Epithelial cell of proximal tubule (primary cell): ENCODE data around the gene FGFR2. TPM values are rescaled to one million over a fixed set of nuclear protein-coding genes. Genes with fewer than 3 reads are reported as not detected.

Experiments used
- DNase-seq: peaks from one replicate; pipeline ENCODE4 v3.0.0-alpha.2; 2011; ENCODE audit warnings: low read depth
- H3K4me3 ChIP-seq: 2 replicates; pipeline ENCODE4 v1.5.1; 2011; ENCODE audit warnings: low read depth, mild to moderate bottlenecking, low read length
- total RNA-seq: library from RNA; depleted of rRNA; stranded (reverse); fragments of >200 nt; gene quantifications from 2 replicates; pipeline ENCODE4 v1.2.3, GENCODE V29; 2015
- TF ChIP-seq, protein P1 (sequence below): conservative IDR thresholded peaks from 2 replicates; pipeline ENCODE4 v1.5.1; 2012; ENCODE audit warnings: low read depth, mild to moderate bottlenecking, low read length

FGFR2 gene
- total RNA-seq, 1 donor from 2014 or later = 1.6 TPM

DNA sequence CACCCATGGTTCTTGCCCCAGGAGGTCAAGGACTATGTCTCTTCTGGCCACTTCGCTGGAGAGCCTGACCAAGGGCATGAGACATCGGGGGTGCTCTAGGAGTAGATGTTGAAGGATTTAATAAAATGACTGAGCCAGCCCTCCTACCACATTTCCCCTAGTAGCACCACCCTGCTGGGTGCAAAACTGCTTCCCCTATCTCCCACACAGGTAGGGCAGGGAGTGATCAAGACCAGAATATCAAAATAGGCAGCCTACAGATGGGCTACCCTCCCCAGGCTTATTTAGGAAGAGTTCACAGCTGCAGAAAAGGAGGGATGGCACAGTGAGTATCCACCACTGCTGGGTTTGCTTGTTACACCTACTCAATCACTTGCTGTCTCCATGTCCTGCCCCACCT lies 103.9 kb downstream of the FGFR2 start:
- TF ChIP-seq, protein P1, sequence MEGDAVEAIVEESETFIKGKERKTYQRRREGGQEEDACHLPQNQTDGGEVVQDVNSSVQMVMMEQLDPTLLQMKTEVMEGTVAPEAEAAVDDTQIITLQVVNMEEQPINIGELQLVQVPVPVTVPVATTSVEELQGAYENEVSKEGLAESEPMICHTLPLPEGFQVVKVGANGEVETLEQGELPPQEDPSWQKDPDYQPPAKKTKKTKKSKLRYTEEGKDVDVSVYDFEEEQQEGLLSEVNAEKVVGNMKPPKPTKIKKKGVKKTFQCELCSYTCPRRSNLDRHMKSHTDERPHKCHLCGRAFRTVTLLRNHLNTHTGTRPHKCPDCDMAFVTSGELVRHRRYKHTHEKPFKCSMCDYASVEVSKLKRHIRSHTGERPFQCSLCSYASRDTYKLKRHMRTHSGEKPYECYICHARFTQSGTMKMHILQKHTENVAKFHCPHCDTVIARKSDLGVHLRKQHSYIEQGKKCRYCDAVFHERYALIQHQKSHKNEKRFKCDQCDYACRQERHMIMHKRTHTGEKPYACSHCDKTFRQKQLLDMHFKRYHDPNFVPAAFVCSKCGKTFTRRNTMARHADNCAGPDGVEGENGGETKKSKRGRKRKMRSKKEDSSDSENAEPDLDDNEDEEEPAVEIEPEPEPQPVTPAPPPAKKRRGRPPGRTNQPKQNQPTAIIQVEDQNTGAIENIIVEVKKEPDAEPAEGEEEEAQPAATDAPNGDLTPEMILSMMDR = no peak
- H3K4me3 ChIP-seq = no peak overlapping the region
- no peak for DNase-seq

DNA sequence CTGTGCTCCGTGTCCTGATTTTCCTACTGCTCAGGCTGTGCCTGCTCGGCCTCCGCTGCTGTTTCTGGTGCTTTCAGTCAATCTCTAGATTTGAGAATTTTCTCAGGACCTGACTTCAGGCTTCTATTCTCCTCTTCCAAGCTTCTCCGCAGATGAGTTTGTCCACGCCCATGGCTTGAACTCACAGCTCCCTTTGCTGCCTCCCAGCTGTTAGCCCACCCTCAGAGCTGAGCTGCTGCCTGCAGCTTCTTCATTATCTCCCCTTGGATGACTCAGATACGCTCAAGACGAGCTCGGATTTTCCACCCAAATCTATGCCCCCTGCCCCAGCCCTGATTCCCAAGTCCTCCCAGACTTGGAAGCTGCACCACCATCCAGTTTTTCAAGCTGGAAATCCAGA lies 104.7 kb downstream of the FGFR2 start:
- no peak overlapping the region for H3K4me3 ChIP-seq
- TF ChIP-seq, protein P1 = no peak
- no peak for DNase-seq

DNA sequence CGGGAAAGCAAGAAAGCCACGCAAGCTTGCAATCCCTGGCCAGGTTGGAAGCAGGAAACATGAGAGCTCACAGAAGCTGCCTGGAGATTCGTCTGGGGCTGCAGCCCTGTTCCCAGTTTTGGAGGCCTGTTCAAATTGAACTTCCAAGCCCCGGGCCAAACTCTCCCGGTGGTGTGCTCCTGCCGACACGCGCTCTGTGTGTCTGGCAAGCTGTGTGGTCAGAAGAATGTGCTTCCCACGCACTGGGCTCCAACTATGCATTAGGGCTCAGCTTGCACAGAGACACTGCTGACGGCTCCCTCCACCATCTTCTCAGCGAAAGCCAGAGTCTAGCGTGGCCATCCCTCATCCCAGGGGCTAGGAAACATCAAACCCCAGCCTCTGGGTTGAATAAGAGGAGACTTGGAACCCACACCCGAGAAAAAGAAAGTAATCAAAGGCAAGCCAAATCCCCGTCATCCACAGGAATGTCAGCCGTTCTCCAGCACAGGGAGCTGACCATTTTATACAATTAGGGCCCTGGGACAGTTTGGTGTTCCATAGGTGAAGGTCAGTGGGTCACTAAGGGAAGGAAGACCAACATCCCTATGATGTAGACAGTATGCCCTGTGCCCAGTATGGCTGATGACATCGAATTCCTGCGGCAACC lies 107.2 kb downstream of the FGFR2 start:
- TF ChIP-seq, protein P1 = no peak
- no peak for DNase-seq
- no peak overlapping the region for H3K4me3 ChIP-seq

DNA sequence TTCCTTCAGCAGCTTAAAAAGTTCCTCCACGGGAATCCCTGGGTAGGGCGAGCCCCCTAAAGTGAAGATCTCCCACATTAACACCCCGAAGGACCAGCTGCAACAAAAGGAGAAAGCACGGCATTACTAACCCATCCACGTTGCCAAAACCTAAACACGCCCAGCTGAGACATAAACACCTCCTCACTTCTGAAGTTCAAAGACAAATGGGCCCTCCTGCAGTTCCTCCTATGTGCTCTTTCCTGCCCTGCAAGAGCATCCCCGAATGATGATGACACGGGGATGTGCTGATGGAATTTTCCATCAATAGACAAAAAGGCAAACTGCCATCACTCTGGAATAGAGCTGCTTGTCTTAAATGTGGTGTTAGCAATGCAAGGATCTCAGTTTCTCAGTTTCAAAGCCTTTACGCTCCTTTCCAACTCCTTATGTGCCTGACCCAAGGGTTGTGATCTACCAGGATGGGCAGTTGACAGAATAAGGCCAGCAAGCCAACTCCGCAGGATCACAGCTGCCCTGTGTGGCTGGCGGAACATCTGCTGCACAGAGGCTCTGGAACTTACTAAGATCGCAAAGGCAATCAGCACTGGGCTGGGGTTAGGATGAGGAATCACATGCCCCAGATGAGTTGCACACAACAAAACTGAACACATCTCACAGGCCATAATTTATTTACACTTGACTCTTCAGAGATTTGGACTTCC lies 112.7 kb downstream of the FGFR2 start:
- TF ChIP-seq, protein P1 = no peak
- no peak for DNase-seq

DNA sequence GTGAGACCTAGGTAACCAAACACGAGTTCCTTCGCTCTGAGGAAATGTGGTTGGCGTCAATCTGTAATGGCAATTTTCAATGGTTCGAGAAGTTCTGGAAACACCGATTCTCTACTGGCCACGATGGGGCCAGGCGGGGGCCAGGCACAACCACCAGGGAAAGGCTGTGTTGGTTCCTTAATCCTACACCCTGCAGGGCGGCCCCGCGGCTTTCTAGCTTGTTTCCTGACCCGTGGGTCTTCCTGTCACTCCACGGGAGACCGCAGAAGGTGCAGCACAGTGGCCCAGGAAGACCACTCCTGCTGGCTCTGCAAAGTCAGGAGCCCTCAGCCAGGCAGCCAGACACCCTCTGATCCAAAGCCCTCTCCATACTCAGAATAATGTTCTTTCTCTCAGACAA lies 113.4 kb downstream of the FGFR2 start:
- TF ChIP-seq, protein P1 = no peak
- no peak overlapping the region for H3K4me3 ChIP-seq
- no peak for DNase-seq

More for the DNA sequence above, 112.7 kb downstream of the FGFR2 start:
- no peak overlapping the region for H3K4me3 ChIP-seq

DNA sequence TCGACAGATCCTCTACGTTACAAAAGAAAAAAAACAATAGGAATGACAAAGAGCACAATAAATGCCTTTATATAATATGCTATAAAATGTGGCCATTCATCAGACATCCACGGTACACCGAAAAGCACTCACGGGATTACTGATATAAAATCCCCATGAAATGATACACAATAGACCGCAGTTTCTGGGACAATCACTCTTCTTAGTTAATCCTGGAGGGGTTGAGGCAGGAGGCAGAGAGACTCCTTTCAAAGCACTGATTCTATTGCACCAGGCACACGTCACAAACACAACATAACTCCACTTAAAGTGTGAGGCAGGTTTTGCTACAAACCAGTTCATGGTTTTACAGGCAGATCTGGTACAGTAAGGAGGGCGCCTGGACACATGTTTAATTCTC lies 113.8 kb downstream of the FGFR2 start:
- TF ChIP-seq, protein P1 = no peak
- no peak overlapping the region for H3K4me3 ChIP-seq
- DNase-seq = no peak

DNA sequence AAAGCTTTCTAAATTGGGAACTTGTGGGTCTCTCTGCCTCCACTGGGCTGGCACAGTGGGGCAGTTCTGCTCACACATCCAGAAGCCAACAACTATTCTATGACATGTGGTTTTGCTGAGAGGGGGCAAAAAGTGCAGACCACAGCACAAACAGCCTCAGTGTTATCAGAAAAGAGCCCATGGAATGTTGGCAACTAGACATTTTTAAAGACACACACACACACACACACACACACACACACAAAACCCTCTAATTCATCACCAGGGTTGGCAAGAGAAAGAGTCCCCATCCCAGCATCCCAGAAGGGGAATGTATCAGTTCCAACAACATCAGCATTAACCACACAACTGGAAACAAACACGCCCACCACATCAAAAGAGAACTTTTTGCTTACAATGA lies 117.1 kb downstream of the FGFR2 start:
- no peak overlapping the region for H3K4me3 ChIP-seq
- no peak for DNase-seq
- TF ChIP-seq, protein P1 = no peak
